K562 (cell line): ENCODE results near the gene UNC13C. TPM values are rescaled to one million over a fixed set of nuclear protein-coding genes. Genes with fewer than 3 reads are reported as not detected.

Source experiments
- ATAC-seq: fragments of 200-7000 bp; cut with Tn5 transposase; 3 replicates; pipeline ENCODE4 v1.9.1; 2020; ENCODE audit warnings: moderate library complexity
- BruUV-seq: library from RNA; stranded (reverse); fragments of 400-500 nt; replicated peaks from 2 replicates; lab custom pipeline; 2021; lab: Mats Ljungman, UMichigan
- CTCF ChIA-PET: fragments of 300-600 bp; formaldehyde crosslinking; extraction: SDS; loops from one replicate; lab custom pipeline; 2021; ENCODE audit warnings: low intra/inter-chr PET ratio; lab: Yijun Ruan, JAX
- POLR2A ChIA-PET: fragments of 300-600, 350-650 bp; sonication (Branson Sonifier 250); formaldehyde crosslinking; extraction: SDS; loops from one replicate; lab custom pipeline; 2021; ENCODE audit warnings: antibody characterized with exemption, inconsistent platforms; lab: Yijun Ruan, JAX
- DNase-seq, 4 experiments: peaks; one replicate each; pipeline versions ENCODE4 v3.0.0 to v3.0.0-alpha.2; 2011 to 2018; ENCODE audit warnings: low spot score in 3 of 4, mixed read lengths in 3 of 4; ENCODE audit errors: extremely low read depth in 1 of 4
- FAIRE-seq: peaks from 2 replicates; lab custom pipeline; 2011; peaks lifted over from hg19 to GRCh38; lab: Jason Lieb, UNC
- H2AFZ ChIP-seq: 2 replicates; pipeline ENCODE4 v1.6.0; 2011; ENCODE audit warnings: low read depth, low read length, control low read depth, inconsistent platforms
- H3K27ac ChIP-seq: fragments of 200-600 bp; 3 replicates; pipeline ENCODE4 v1.8.0; 2011; ENCODE audit warnings: low read depth, mild to moderate bottlenecking, control low read depth, inconsistent platforms, low read length, moderate library complexity, mixed read lengths; ENCODE audit errors: extremely low read depth
- H3K27me3 ChIP-seq, 2 experiments: fragments of 300-600 bp in 1 of 2; 2 replicates in 1 of 2; 3 replicates in 1 of 2; pipeline versions ENCODE4 v1.6.0 to v1.8.0; 2011; ENCODE audit warnings: inconsistent platforms in 2 of 2, low read length in 2 of 2, mild to moderate bottlenecking in 1 of 2, mixed read lengths in 1 of 2, moderate library complexity in 1 of 2; ENCODE audit not compliant: control insufficient read depth in 2 of 2, insufficient read depth in 2 of 2
- H3K36me3 ChIP-seq: fragments of 300-600 bp; 3 replicates; pipeline ENCODE4 v1.8.0; 2011; ENCODE audit warnings: mild to moderate bottlenecking, low read length, inconsistent platforms; ENCODE audit not compliant: control insufficient read depth, insufficient read depth
- H3K4me1 ChIP-seq, 2 experiments: fragments of 200-600 bp in 1 of 2; replicated peaks in 1 of 2; 2 replicates in 1 of 2; 3 replicates in 1 of 2; pipeline versions ENCODE4 v1.5.1 to v1.8.0; 2011; ENCODE audit warnings: inconsistent platforms in 2 of 2, low read length in 2 of 2, mild to moderate bottlenecking in 1 of 2, mixed read lengths in 1 of 2, moderate library complexity in 1 of 2; ENCODE audit not compliant: control insufficient read depth in 2 of 2, insufficient read depth in 2 of 2
- H3K4me2 ChIP-seq: 2 replicates; pipeline ENCODE4 v1.6.1; 2011; ENCODE audit warnings: low read length, control low read depth, inconsistent platforms, mixed read lengths; ENCODE audit not compliant: insufficient read depth
- H3K4me3 ChIP-seq: fragments of 200-600 bp; sonication (generic), shearing (Covaris generic); 2 replicates; pipeline ENCODE4 v1.5.1; 2016; ENCODE audit warnings: control low read depth, inconsistent platforms
- H3K79me2 ChIP-seq: fragments of 200-600 bp; 3 replicates; pipeline ENCODE4 v1.8.0; 2011; ENCODE audit warnings: low read length, inconsistent platforms; ENCODE audit not compliant: control insufficient read depth, insufficient read depth
- H3K9ac ChIP-seq, 2 experiments: 2 replicates each; pipeline versions ENCODE4 v1.6.0 to v1.6.1; 2011; ENCODE audit warnings: low read depth in 2 of 2, low read length in 2 of 2, control low read depth in 1 of 2, inconsistent platforms in 1 of 2, mild to moderate bottlenecking in 1 of 2, mixed read lengths in 1 of 2; ENCODE audit not compliant: insufficient read depth in 1 of 2
- H3K9me1 ChIP-seq: one replicate; pipeline ENCODE4 v1.6.0; 2011; ENCODE audit warnings: inconsistent platforms, mild to moderate bottlenecking, low read length, moderate library complexity; ENCODE audit not compliant: control insufficient read depth, insufficient read depth
- H3K9me3 ChIP-seq: replicated peaks from 2 replicates; pipeline ENCODE4 v1.5.1; 2011; ENCODE audit warnings: low read depth, low read length, inconsistent platforms; ENCODE audit not compliant: control insufficient read depth, insufficient read depth
- H4K20me1 ChIP-seq: replicated peaks from 2 replicates; pipeline ENCODE4 v1.6.1; 2011; ENCODE audit warnings: low read length, inconsistent platforms, mixed read lengths; ENCODE audit not compliant: control insufficient read depth, insufficient read depth
- ASH1L ChIP-seq: fragments of 450-650 bp; IDR thresholded peaks from 2 replicates; pipeline ENCODE4 v1.6.1; 2018; ENCODE audit warnings: borderline replicate concordance, mild to moderate bottlenecking, low read depth; ENCODE audit not compliant: partially characterized antibody
- ATF3 ChIP-seq, 2 experiments: fragments of 450-650 bp in 1 of 2; sonication (generic) in 1 of 2; formaldehyde crosslinking in 1 of 2; IDR thresholded peaks in 1 of 2; conservative IDR thresholded peaks in 1 of 2; 2 replicates each; pipeline versions ENCODE4 v1.6.1 to v1.8.1; 2016 to 2023; ENCODE audit warnings: mild to moderate bottlenecking in 2 of 2, moderate library complexity in 2 of 2, inconsistent platforms in 1 of 2, missing genetic modification reagents in 1 of 2
- CCAR2 ChIP-seq: fragments of 200-400 bp; formaldehyde crosslinking; IDR thresholded peaks from 2 replicates; pipeline ENCODE4 v1.6.1; 2017; ENCODE audit warnings: mild to moderate bottlenecking, low read depth, low read length
- MTA1 ChIP-seq: fragments of 450-650 bp; IDR thresholded peaks from 2 replicates; pipeline ENCODE4 v1.6.1; 2017; ENCODE audit warnings: borderline replicate concordance
- RERE ChIP-seq: sonication (generic); formaldehyde crosslinking; IDR thresholded peaks from 2 replicates; pipeline ENCODE4 v1.8.0; 2023; ENCODE audit warnings: missing genetic modification reagents, mild to moderate bottlenecking, borderline replicate concordance
- ZBTB1 ChIP-seq: sonication (generic); formaldehyde crosslinking; IDR thresholded peaks from 2 replicates; pipeline ENCODE4 v1.8.1; 2023; ENCODE audit warnings: missing genetic modification reagents, low read depth, mild to moderate bottlenecking, borderline replicate concordance
- ZBTB5 ChIP-seq: fragments of 450-650 bp; IDR thresholded peaks from 2 replicates; pipeline ENCODE4 v1.6.1; 2017; ENCODE audit warnings: antibody characterized with exemption
- WGBS: fragments of 100-300 bp; shearing (Covaris generic); methylation state at CpG from one replicate; pipeline ENCODE4 v1.1.6; 2016; ENCODE audit warnings: low coverage, mixed read lengths; ENCODE audit not compliant: insufficient coverage; ENCODE audit errors: missing lambda C conversion rate; 5-methylcytosine and 5-hydroxymethylcytosine counted together
- in situ Hi-C: fragments of 300-500 bp; cut with MboI; formaldehyde crosslinking; loops from 4 replicates; pipeline ENCODE4 v1.15.0; 2018; ENCODE audit warnings: inconsistent platforms, mixed read lengths
- intact Hi-C: fragments of 100-400 bp; cut with micrococcal nuclease; formaldehyde crosslinking; loops from 2 replicates; pipeline ENCODE4 v1.14.2; 2022
- polyA plus RNA-seq, 8 experiments: library from polyadenylated mRNA; depleted of rRNA in 4 of 8; stranded (reverse) in 5 of 8; unstranded in 3 of 8; fragments of >200 nt; fragmentation: Nextera tagmentation in 2 of 8; fragmentation: Illumina TruSeq in 1 of 8; extraction: Ambion mirVana in 2 of 8; extraction: Trizol in 1 of 8; gene quantifications; 2 replicates each; pipeline versions ENCODE4 v1.2.1 to v1.2.3, GENCODE V29; 2011 to 2014; ENCODE audit warnings: inconsistent platforms in 1 of 8, missing spikeins in 1 of 8
- total RNA-seq, 7 experiments: library from RNA; depleted of rRNA in 6 of 7; stranded (reverse); fragments of >200 nt in 6 of 7; fragmentation: Illumina TruSeq in 2 of 7; extraction: Trizol in 2 of 7; gene quantifications; 2 replicates each; pipeline versions ENCODE4 v1.2.1 to v1.2.3, GENCODE V29; 2011 to 2021; ENCODE audit warnings: low replicate concordance in 1 of 7

The UNC13C gene
- total and polyA plus RNA-seq, 9 of the 15 experiments (the other 6 are each of a cell fraction or from before 2014, with no cell fraction given) = not detected

GRCh38 chr15:54373332-54373731 lies 395.1 kb downstream of the UNC13C start:
- no peaks in the 10 kb centered on the region for H3K27me3 ChIP-seq
- H3K27ac ChIP-seq = no peak overlapping the region
- in situ Hi-C loops (no loop called here), intact Hi-C loops (no loop called here)
- ChIA-PET POLR2A (interaction anchor here (0.6 kb wide), 1 partner anchor 221 kb away, joined by 3 read pairs; no protein-coding TSS in a partner anchor), CTCF (no interaction called here)
- no peaks in the 10 kb centered on the region for H3K4me1 ChIP-seq
- no peaks in the 10 kb centered on the region for H3K36me3 ChIP-seq
- DNase-seq = no peak
- ATAC-seq = no peak
- no peaks in the 10 kb centered on the region for H4K20me1 ChIP-seq
- no peaks in the 10 kb centered on the region for H3K9me3 ChIP-seq
- BruUV-seq = no TSS peak
- 0% methylated on average over 1 of the region's 2 CpGs for WGBS
- no peaks in the 10 kb centered on the region for H3K79me2 ChIP-seq
- H3K9ac ChIP-seq = no peak overlapping the region
- H2AFZ ChIP-seq = no peak overlapping the region
- no peak overlapping the region for H3K4me2 ChIP-seq
- FAIRE-seq = no peak
- no peak overlapping the region for H3K4me3 ChIP-seq
- no peak for TF ChIP-seq RERE (CRISPR knock-in tag)
- no peak for TF ChIP-seq ZBTB5
- no peak for TF ChIP-seq ASH1L
- no peak for TF ChIP-seq CCAR2
- TF ChIP-seq ZBTB1 (CRISPR knock-in tag) = no peak
- TF ChIP-seq ATF3 (IDR thresholded peaks at IDR 0.05) = no peak
- TF ChIP-seq ATF3 (CRISPR knock-in tag; conservative IDR thresholded peaks at IDR 0.05) = no peak
- TF ChIP-seq MTA1 = no peak
- TF ChIP-seq, all 486 proteins: peak for 0
- no peaks in the 10 kb centered on the region for H3K9me1 ChIP-seq
